Cardiac septum (tissue), 1 donor: ENCODE measurements around the gene PMVK. TPM values are rescaled to one million over a fixed set of nuclear protein-coding genes. Genes with fewer than 3 reads are reported as not detected.

Experiments
- DNase-seq: peaks from one replicate; pipeline ENCODE4 v3.0.0-alpha.2; 2020; ENCODE audit warnings: low spot score
- intact Hi-C: fragments of 100-400 bp; cut with DNase I; formaldehyde crosslinking; loops from one replicate; pipeline ENCODE4 v1.14.0; 2022
- total RNA-seq: library from RNA; stranded (reverse); fragmentation: NEBNext Ultra II Directional; extraction: Animal tissue kit (Norgen Biotek cat#: 25700); gene quantifications from one replicate; pipeline ENCODE4 v1.2.1, GENCODE V29; 2021
- donor health status: DM: no; HTN: no; CAD: no.

The PMVK gene
- total RNA-seq, 1 donor from 2014 or later, result 30.9 TPM

GRCh38 chr1:154969246-154969645 lies 32.7 kb upstream of the PMVK start:
- no peak for DNase-seq
- intact Hi-C loops, result no loop called here

- intact Hi-C loops, result no loop called here
- no peak for DNase-seq
Observed at GRCh38 chr1:154968731-154969130, 32.2 kb upstream of the PMVK start.

GRCh38 chr1:154967331-154967950 lies 30.9 kb upstream of the PMVK start:
- no peak for DNase-seq
- intact Hi-C loops, result no loop called here

- DNase-seq, result no peak
- intact Hi-C loops, result no loop called here
Observed at GRCh38 chr1:154966111-154966510, 29.6 kb upstream of the PMVK start.

GRCh38 chr1:154964359-154964758 lies 27.8 kb upstream of the PMVK start:
- intact Hi-C loops, result no loop called here
- DNase-seq, result no peak

- intact Hi-C loops, result loop anchor here (2.0 kb wide), 1 partner anchor 35 kb away; no protein-coding TSS in a partner anchor
- no peak for DNase-seq
Observed at GRCh38 chr1:154963643-154964042, 27.1 kb upstream of the PMVK start.

GRCh38 chr1:154962795-154963330 lies 26.3 kb upstream of the PMVK start:
- no peak for DNase-seq

GRCh38 chr1:154962156-154962749 lies 25.7 kb upstream of the PMVK start:
- no peak for DNase-seq
- intact Hi-C loops, result loop anchor here (2.0 kb wide), 1 partner anchor 37 kb away; no protein-coding TSS in a partner anchor

More at GRCh38 chr1:154962795-154963330, 26.3 kb upstream of the PMVK start:
- intact Hi-C loops, result loop anchor here (2.0 kb wide), 1 partner anchor 36 kb away; no protein-coding TSS in a partner anchor

- DNase-seq, result peak; percentile 94
- intact Hi-C loops, result loop anchor here (1.0 to 2.0 kb wide), 4 partner anchors 22 to 56 kb away; partner anchors contain the start of gene FLAD1
Observed at GRCh38 chr1:154961207-154962155, 25.0 kb upstream of the PMVK start, which contains the start of gene PYGO2. PYGO2 (minus strand) TSS chr1:154961782; CDS start chr1:154961576, 206 bp downstream.

- intact Hi-C loops, result loop anchor here (1.0 kb wide), 3 partner anchors 23 to 57 kb away; partner anchors contain the start of gene FLAD1
- DNase-seq, result no peak
Observed at GRCh38 chr1:154960446-154961136, 24.1 kb upstream of the PMVK start.

- intact Hi-C loops, result no loop called here
- DNase-seq, result no peak
Observed at GRCh38 chr1:154959426-154959780, 22.9 kb upstream of the PMVK start.

GRCh38 chr1:154958681-154959425 lies 22.3 kb upstream of the PMVK start:
- intact Hi-C loops, result no loop called here

GRCh38 chr1:154958036-154958435 lies 21.5 kb upstream of the PMVK start:
- intact Hi-C loops, result no loop called here
- no peak for DNase-seq

More at GRCh38 chr1:154958681-154959425, 22.3 kb upstream of the PMVK start:
- no peak for DNase-seq

GRCh38 chr1:154957091-154957657 lies 20.7 kb upstream of the PMVK start:
- intact Hi-C loops, result no loop called here
- DNase-seq, result no peak

GRCh38 chr1:154956544-154956941 lies 20.0 kb upstream of the PMVK start:
- intact Hi-C loops, result no loop called here
- no peak for DNase-seq

- intact Hi-C loops, result no loop called here
- peak; percentile 90 for DNase-seq
Observed at GRCh38 chr1:154955718-154956543, 19.4 kb upstream of the PMVK start, which contains the start of gene PBXIP1. PBXIP1 (minus strand) TSS chr1:154956099; CDS start chr1:154953721, 2,378 bp downstream.

- no peak for DNase-seq
- intact Hi-C loops, result no loop called here
Observed at GRCh38 chr1:154955039-154955717, 18.7 kb upstream of the PMVK start.
